ENCODE results near the gene RHPN2.

- no peak for TF ChIP-seq POLR2A (IDR thresholded peaks at IDR 0.05; ENCODE audit: low read length)
- no peak for TF ChIP-seq GATA1 (IDR thresholded peaks at IDR 0.05; ENCODE audit: low read depth, low read length)
These were observed 49.6 kb upstream of the RHPN2 start for GRCh38 chr19:33114312-33114711.
